ENCODE results near the gene DDX21.
"Not testable (repeated sequence)": the region's sequence is repeated elsewhere in the genome, so short reads cannot be mapped to it uniquely, and the experiment has no call there.

DDX21 gene

GRCh38 chr10:68955832-68956532 lies at the start of gene DDX21:
Gene DDX21, plus strand, starts transcription at chr10:68956170. Its CDS starts 56 bp downstream, at chr10:68956226.
- peak; percentile 96 for DNase-seq

GRCh38 chr10:68924593-68924992 lies 31.4 kb upstream of the DDX21 start:
- DNase-seq: no peak

- DNase-seq: no peak
Observed at GRCh38 chr10:68925489-68925888, 30.5 kb upstream of the DDX21 start.

GRCh38 chr10:68929157-68929556 lies 26.8 kb upstream of the DDX21 start:
- DNase-seq: not testable (repeated sequence)

- DNase-seq: not testable (repeated sequence)
Observed at GRCh38 chr10:68929888-68930287, 26.1 kb upstream of the DDX21 start.

- DNase-seq: not testable (repeated sequence)
Observed at GRCh38 chr10:68932860-68933259, 23.1 kb upstream of the DDX21 start.

- DNase-seq: no peak
Observed at GRCh38 chr10:68934994-68935393, 21.0 kb upstream of the DDX21 start.

GRCh38 chr10:68938117-68938516 lies 17.9 kb upstream of the DDX21 start:
- no peak for DNase-seq

GRCh38 chr10:68938884-68939283 lies 17.1 kb upstream of the DDX21 start:
- DNase-seq: no peak

- DNase-seq: not testable (repeated sequence)
Observed at GRCh38 chr10:68940917-68941316, 15.1 kb upstream of the DDX21 start.

GRCh38 chr10:68950598-68950997 lies 5.4 kb upstream of the DDX21 start:
- DNase-seq: no peak

GRCh38 chr10:68954904-68955303 lies 1.1 kb upstream of the DDX21 start:
- no peak for DNase-seq

GRCh38 chr10:68955355-68955831 lies 577 bp upstream of the DDX21 start:
- DNase-seq: no peak

GRCh38 chr10:68957284-68957615 lies 1.3 kb downstream of the DDX21 start:
- DNase-seq: no peak

GRCh38 chr10:68957654-68958053 lies 1.7 kb downstream of the DDX21 start:
- no peak for DNase-seq

GRCh38 chr10:68959695-68960527 lies 3.9 kb downstream of the DDX21 start:
- DNase-seq: no peak

GRCh38 chr10:68963151-68963550 lies 7.2 kb downstream of the DDX21 start:
- no peak for DNase-seq

- no peak for DNase-seq
Observed at GRCh38 chr10:68973975-68974374, 18.0 kb downstream of the DDX21 start.

GRCh38 chr10:68975936-68976473 lies 20.0 kb downstream of the DDX21 start:
- DNase-seq: not testable (repeated sequence)

GRCh38 chr10:68979738-68980137 lies 23.8 kb downstream of the DDX21 start:
- not testable (repeated sequence) for DNase-seq

- DNase-seq: peak; percentile 12
Observed at GRCh38 chr10:68981074-68981473, 25.1 kb downstream of the DDX21 start.

- no peak for DNase-seq
Observed at GRCh38 chr10:68982389-68982788, 26.4 kb downstream of the DDX21 start.

- DNase-seq: no peak
Observed at GRCh38 chr10:68987611-68988010, 31.6 kb downstream of the DDX21 start.

All from suppressor macrophage treated with lipopolysaccharide for 4 hours (primary cell).